GM19395 (cell line): ENCODE data around the gene CFAP57.
A peak's percentile ranks its signal among the peaks of the same experiment; 100 is the strongest.

Source experiments
- ATAC-seq: cut with Tn5 transposase; IDR thresholded peaks from one replicate; pipeline ENCODE4 v1.9.1; 2021; ENCODE audit warnings: mild to moderate bottlenecking, moderate library complexity; ENCODE audit not compliant: unreplicated experiment

Gene CFAP57

GRCh38 chr1:43222879-43223278 is 50.7 kb downstream of the CFAP57 start:
- ATAC-seq = no peak

- no peak for ATAC-seq
Measured at GRCh38 chr1:43225168-43225567, 53.0 kb downstream of the CFAP57 start.

- no peak for ATAC-seq
Measured at GRCh38 chr1:43227143-43227764, 55.1 kb downstream of the CFAP57 start.

- ATAC-seq = no peak
Measured at GRCh38 chr1:43229826-43230780, 58.0 kb downstream of the CFAP57 start.

GRCh38 chr1:43232074-43232473 is 59.9 kb downstream of the CFAP57 start:
- ATAC-seq = no peak

GRCh38 chr1:43232482-43232881 is 60.4 kb downstream of the CFAP57 start:
- no peak for ATAC-seq

GRCh38 chr1:43233631-43234030 is 61.5 kb downstream of the CFAP57 start:
- ATAC-seq = no peak

- no peak for ATAC-seq
Measured at GRCh38 chr1:43234267-43234666, 62.1 kb downstream of the CFAP57 start.

- ATAC-seq = no peak
Measured at GRCh38 chr1:43235040-43235439, 62.9 kb downstream of the CFAP57 start.

GRCh38 chr1:43235451-43236121 is 63.5 kb downstream of the CFAP57 start:
- ATAC-seq = no peak

GRCh38 chr1:43237121-43237520 is 65.0 kb downstream of the CFAP57 start:
- ATAC-seq = no peak

- no peak for ATAC-seq
Measured at GRCh38 chr1:43238085-43238484, 66.0 kb downstream of the CFAP57 start.

- ATAC-seq = peak; percentile 16
Measured at GRCh38 chr1:43238991-43239469, 66.9 kb downstream of the CFAP57 start.

GRCh38 chr1:43239484-43239883 is 67.4 kb downstream of the CFAP57 start:
- ATAC-seq = peak; percentile 93

GRCh38 chr1:43241413-43241836 is 69.3 kb downstream of the CFAP57 start:
- ATAC-seq = no peak

GRCh38 chr1:43243299-43243698 is 71.2 kb downstream of the CFAP57 start:
- no peak for ATAC-seq

GRCh38 chr1:43246466-43247213 is 74.5 kb downstream of the CFAP57 start:
- no peak for ATAC-seq

GRCh38 chr1:43247256-43247921 is 75.3 kb downstream of the CFAP57 start:
- no peak for ATAC-seq

- no peak for ATAC-seq
Measured at GRCh38 chr1:43250351-43250761, 78.2 kb downstream of the CFAP57 start.

- no peak for ATAC-seq
Measured at GRCh38 chr1:43251024-43251423, 78.9 kb downstream of the CFAP57 start.
